Germinal center (tissue), 1 donor: ENCODE measurements around the gene VAV2.
"Not testable (repeated sequence)": the region's sequence is repeated elsewhere in the genome, so short reads cannot be mapped to it uniquely, and the experiment has no call there.

Source experiments
- DNase-seq: peaks from one replicate; pipeline ENCODE4 v3.0.0; 2012; ENCODE audit warnings: mixed read lengths, low spot score

The VAV2 gene

DNA sequence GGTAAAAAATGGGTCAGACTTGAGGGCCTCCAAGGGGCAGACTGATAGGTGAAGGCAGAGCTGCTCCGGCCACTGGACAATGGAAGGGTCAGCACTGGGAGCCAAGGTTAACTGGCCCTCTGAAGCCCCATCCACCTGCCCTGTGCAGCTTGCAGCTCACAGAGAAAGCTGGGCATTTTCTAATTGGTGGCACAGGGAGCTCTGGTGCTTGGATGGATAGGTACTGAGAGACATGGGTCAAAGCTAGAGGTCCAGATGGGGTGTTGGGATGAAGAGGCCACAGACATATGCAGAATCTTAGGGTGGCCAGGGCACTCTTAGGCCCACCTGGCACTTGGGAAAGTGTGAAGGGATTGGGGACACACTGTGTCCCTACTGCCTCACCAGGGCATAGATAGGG is 224.5 kb downstream of the VAV2 start:
- DNase-seq, result no peak

GRCh38 chr9:133767008-133767407 is 225.1 kb downstream of the VAV2 start:
- DNase-seq, result no peak

DNA sequence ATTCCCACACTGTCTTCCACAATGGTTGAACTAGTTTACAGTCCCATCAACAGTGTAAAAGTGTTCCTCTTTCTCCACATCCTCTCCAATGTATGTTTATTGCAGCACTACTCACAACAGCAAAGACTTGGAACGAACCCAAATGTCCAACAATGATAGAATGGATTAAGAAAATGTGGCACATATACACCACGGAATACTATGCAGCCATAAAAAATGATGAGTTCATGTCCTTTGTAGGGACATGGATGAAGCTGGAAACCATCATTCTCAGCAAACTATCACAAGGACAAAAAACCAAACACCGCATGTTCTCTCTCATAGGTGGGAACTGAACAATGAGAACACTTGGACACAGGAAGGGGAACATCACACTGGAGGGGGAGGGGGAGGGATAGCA is 225.9 kb downstream of the VAV2 start:
- DNase-seq, result not testable (repeated sequence)

- no peak for DNase-seq
These were observed 228.6 kb downstream of the VAV2 start for GRCh38 chr9:133763272-133764183.

GRCh38 chr9:133762488-133763271 is 229.4 kb downstream of the VAV2 start:
- DNase-seq, result no peak

- no peak for DNase-seq
These were observed 230.4 kb downstream of the VAV2 start for GRCh38 chr9:133761641-133762248.

GRCh38 chr9:133760713-133761290 is 231.3 kb downstream of the VAV2 start:
- no peak for DNase-seq

DNA sequence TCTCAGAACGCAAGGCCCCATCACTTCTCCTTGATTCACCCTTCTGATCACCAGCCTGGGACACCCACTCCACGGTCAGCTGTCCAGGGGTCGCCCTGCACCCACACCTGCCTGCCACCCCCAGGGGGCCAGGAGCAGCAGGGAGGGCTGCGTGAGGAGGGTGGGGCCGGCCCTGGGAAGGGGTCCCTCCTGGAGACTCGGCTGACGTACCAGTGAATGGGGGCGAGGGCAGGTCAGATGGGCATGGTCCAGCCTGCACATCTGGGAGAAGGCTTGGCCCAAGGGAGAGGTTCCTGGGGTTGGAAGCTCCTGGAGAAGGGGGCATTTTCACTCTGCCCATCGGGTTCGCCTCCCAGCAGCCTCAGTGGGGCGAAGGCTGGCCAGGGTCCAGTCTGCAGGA is 232.2 kb downstream of the VAV2 start:
- DNase-seq, result no peak

DNA sequence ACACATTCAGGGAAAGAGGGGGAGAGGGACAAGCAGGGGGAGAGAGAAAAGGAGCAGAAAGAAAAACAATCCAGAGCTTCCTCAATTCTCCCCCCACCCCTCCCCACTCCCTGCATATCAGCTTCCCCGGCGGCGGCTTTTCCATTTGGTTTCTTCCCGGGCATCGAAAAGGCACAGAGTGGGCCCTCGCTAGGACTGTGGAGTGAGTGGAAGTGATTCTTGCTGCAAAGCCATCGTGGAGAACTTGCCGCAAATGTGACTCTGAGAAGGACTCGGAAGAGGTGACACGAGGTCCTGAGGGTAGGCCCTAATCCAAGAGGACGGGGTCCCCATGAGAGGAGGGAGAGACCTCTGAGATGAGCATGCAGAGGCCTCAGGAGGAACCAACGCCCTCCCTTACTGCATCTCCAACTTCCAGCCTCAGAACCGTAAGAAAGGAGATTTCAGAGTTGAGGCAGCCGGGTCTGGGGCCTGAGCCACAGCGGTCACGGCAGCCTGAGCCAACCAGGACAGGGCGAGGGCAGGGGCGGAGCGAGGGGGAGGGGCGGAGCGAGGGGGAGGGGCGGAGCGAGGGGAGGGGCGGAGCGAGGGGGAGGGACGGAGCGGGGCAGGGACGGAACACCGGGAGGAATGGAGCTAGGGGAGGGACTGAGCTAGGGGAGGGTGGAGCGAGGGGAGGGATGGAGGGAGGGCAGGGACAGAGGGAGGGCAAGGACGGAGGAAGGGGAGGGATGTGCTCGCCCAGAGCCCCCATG is 232.8 kb downstream of the VAV2 start:
- no peak for DNase-seq

- no peak for DNase-seq
These were observed 233.9 kb downstream of the VAV2 start for GRCh38 chr9:133758228-133758627.

DNA sequence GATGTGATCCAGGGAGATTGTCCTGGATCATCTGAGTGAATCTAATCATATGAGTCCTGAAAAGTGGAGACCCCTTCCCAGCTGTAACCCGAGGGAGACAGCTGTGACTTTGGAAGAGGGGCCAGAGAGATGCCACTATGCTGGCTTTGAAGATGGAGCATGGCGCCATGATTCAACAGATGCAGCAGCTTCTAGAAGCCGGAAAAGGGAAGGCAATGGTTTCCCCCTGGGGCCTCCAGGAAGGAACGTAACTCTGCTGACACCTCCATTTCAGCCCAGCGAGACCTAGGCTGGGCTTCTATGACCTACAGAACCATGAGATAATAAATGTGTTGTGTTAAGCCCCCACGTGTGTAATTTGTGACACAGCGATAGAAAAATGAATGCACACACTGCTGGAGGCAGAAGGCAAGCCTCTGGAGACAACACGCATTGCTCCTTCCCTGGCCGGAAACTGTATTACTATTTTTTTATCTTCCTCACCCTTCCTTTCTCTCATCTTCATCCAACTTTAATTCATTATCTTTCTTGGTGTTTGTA is 237.4 kb downstream of the VAV2 start:
- DNase-seq, result no peak

DNA sequence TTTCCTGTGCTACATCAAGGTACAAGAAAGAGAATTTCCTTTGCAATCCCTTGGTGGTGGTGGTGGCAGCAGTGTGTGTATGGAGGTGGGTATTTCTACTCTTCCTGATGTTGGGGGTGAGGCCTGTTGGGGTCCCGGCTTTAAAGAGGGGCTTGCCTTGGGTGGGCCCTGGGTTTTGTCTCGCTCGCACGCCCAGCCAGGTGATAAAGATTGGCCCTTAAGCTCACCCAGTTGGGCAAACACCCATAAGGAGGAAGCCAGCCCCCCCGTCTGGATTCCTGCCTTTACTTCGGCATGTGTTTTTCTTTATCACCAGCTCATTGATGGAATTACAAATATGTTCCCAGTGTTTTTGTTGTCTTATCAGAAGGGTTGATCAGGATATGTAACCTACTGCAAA is 237.9 kb downstream of the VAV2 start:
- DNase-seq, result no peak

GRCh38 chr9:133752739-133753446 is 239.2 kb downstream of the VAV2 start:
- DNase-seq, result no peak

DNA sequence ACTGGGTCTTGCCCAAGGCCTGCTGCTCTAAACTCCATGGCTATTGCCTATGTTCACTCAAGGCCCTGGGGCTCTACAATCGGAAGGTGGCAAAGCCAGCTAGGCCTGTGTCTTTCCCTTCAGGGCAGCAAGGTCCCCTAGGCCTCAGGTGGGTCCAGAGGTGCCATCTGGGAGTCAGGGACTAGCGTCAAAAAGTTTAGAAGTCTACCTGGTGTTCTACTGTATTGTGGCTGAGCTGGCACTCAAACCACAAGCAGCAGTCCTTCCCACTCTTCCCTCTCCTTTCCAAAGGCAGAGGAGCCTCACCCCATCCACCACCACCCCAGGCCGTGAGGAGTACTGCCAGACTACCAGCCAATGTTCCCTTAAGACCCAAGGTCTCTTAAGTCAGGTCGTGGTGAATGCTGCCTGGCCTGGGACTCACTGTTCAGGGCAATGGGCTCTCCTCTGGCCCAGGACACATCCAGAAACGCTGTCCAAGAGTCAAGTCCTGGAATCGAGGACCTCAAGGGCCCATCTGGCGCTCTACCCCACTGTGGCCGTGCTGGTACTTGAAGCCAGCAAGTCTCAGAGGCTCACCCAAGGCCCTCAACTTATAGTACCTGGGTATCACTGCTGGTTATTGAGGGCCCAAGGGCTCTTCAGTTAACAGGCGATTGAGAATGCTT is 241.0 kb downstream of the VAV2 start:
- no peak for DNase-seq

DNA sequence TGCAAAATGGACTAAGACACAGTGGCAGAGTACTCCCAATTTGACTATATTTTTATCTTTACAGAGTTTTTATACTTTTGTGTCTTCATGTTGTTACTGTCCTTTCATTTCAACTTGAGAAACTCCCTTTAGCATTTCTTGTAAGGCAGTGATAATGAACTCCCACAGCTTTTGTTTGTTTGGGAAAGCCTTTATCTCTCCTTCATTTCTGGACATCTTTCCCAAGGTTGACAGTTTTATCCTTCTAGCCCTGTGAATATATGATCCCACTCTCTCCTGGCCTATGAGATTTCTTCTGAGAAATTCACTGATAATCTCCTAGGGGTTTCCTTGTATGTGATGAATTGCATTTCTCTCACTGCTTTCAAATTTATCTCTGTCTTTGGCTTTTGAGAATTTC is 244.8 kb downstream of the VAV2 start:
- DNase-seq, result no peak

GRCh38 chr9:133744528-133744927 is 247.6 kb downstream of the VAV2 start:
- DNase-seq, result not testable (repeated sequence)

GRCh38 chr9:133742849-133743444 is 249.2 kb downstream of the VAV2 start:
- peak; percentile 85 for DNase-seq

GRCh38 chr9:133742251-133742650 is 249.9 kb downstream of the VAV2 start:
- no peak for DNase-seq

DNA sequence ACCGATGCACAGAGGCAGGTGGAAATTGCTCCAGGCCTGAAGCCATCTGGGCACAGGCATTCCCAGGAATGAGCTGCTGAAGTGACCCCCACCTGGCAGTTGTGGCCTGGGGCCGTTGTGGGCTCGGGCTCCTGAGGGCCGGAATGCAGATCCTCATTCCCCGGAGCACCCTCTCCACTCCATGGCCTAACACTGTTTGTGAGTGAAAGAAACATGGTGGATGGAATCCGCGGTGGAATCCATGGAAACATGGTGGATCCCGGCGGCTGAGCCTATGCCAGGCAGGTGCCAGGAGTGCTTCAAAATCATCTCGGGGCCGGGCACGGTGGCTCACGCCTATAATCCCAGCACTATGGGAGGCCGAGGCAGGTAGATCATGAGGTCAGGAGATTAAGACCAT is 250.4 kb downstream of the VAV2 start:
- no peak for DNase-seq

DNA sequence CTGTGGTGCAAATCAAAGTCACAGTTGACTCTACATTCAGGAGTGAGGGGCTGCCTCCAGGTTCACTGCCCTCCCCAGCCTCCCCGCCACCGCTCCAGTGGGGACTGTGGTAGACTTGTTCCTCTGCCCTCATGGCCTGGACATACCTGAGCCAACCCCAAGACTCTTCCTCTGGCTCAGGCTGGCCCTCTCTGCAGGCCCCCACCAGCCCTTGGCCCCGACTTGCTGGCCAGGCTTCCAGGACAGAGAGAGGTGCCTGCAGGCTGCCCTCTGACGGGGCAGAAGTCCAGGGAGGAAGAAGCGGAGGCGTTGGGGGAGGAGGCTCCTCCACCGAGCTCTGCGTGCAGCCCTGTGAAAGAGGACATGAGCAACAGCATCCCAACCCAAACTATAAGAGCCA is 251.2 kb downstream of the VAV2 start:
- DNase-seq, result no peak
